CD1c-positive myeloid dendritic cell (primary cell): ENCODE results near the gene CLPSL1.

Source experiments
- DNase-seq: peaks from one replicate; pipeline ENCODE4 v3.0.0-alpha.2; 2016; ENCODE audit errors: extremely low spot score

CLPSL1 gene

DNA sequence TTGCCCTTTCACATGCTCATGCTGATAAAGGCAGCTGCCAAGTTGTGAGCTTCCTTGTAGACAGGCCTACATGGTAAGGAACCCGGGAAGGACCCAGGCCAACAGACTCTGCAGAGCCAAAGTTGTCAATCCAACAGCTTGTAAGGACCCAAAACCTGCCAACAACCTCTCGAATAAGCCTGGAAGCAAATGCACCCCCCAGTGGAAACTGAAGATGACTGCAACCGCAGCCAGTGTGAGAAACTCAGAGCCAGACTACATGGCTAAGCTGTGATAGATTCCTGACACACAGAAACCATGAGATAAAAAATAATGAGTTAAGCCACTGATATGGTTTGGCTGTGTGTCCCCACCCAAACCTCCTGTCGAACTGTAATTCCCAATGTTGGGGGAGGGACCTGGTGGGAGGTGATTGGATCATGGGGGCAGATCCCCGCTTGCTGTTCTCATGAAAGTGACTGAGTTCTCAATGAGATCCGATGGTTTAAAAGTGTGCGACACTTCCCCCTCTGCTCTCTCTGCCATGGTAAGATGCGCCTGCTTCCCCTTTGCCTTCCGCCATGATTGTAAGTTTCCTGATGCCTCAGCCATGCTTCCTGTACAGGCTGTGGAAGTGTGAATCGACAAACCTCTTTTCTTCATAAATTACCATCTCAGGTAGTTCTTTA lies 23.2 kb upstream of the CLPSL1 start:
- DNase-seq: no peak

DNA sequence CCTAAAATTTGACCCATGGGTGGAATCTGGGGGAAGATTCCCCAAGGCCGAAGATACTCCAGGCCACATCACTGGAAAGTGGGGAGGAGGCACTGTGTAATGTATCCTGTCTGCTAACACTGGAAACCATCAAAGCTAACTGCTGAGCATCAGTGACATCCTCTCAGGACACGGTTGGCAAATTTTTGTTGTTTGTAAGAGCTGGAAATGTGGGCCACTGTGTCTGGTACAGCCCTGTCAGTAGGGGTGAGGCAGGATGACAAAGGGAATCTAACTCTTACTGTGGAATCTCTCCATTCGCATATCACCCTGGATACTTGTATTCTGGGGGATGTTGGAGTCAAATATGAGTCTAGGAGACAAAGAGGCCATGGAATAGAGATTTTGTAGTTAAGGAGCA lies 21.4 kb upstream of the CLPSL1 start:
- no peak for DNase-seq

DNA sequence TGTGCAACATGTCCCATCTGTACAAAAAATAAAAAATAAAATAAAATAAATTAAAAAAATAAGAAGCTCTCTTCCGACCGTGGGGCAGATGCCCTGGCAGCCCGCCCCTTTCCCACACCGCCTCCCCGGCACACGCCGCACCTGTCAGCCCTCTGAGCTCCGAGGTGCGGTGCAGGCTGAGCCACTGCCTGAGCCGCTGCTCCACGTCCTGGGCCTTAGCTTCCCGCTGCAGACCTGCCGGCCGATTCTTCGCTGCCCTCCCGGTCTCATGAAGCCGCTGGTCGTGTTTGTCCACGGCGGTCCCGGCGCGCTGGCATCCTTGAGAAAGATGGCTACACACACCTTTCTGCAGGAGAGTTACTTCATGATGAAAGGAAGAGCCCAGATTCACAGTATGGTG lies 15.1 kb upstream of the CLPSL1 start:
- DNase-seq: no peak

DNA sequence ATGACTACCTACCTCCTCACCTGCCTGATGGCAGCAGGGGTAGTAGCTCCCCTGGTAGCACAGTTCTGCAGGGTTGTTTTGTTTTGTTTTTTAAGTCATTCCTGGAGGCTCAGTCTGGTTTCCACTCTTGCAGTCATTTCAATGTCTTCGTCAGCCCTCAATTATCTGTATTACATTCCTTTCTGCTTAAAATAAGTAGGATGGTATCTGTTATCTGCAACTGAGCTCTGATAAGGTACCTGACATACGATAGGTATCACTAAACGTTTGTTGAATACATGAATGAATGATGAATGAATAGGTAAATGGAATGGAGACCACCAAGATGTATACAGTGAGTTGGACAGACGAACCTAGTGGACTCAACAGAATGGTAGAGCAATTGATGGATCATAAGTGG lies 11.6 kb upstream of the CLPSL1 start:
- DNase-seq: no peak

DNA sequence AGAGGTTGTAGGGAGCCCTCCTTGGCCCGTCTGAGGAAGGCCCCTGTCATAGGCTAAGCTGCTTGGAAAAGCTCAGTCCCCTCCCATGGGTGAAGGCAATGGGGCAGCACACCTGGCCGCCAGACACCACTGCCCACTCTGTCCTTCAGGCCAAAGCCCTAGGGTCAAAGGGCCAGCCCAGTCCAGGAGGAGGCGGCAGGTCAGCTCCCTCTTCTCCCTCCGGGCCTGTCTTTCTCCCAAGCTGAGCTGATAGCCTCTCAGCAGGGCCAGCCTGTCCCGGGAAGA lies 9.5 kb upstream of the CLPSL1 start:
- DNase-seq: no peak

DNA sequence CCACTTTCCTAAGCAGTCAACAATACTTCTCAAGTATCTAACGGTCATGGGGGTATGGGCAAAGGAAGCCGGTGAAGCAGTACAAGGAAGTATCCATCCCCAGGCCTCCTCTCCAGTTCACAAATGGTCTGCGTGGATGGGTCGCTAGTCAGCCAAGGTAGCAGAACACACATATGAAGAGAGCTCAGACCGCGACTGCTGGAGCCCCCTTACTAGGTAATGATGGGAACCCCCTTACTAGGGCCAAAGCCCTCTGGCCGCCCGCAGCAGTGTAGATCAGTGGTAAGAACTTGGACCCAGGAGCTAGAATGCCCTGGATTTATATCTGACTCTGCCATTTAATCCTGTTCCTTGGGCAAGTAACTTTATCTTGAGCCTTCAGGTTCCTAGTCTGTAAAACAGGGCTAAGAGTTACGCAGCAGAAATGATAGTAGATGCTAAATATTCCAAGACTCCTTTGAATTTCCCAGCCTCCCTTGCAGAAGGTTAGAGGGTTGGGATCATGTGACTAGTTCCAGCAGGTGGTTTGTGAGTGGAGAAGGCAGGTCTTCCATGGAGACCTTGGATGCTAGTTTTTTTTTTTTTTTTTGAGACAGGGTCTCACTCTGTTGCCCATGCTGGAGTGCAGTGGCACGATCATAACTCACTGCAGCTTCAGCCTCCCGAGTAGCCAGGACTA lies 6.6 kb upstream of the CLPSL1 start:
- DNase-seq: no peak

DNA sequence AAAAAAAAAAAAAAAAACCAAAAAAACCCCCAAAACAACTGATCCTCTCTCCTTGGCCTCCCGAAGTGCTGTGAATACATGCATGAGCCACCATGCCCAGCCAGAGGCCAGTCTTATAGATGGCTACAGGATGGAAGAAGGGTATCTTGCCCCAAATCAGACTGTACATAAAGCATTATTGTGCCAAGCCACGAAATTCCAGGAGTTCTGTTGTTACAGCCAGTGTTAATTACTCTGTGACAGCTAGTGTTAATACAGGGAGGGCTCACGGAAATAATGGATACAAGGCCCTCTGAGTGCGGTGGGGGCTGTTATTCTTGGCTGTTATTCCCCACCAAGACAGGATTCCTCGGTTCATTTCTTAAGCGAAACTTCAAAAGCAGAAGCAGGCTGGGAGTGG lies 5.8 kb upstream of the CLPSL1 start:
- no peak for DNase-seq

DNA sequence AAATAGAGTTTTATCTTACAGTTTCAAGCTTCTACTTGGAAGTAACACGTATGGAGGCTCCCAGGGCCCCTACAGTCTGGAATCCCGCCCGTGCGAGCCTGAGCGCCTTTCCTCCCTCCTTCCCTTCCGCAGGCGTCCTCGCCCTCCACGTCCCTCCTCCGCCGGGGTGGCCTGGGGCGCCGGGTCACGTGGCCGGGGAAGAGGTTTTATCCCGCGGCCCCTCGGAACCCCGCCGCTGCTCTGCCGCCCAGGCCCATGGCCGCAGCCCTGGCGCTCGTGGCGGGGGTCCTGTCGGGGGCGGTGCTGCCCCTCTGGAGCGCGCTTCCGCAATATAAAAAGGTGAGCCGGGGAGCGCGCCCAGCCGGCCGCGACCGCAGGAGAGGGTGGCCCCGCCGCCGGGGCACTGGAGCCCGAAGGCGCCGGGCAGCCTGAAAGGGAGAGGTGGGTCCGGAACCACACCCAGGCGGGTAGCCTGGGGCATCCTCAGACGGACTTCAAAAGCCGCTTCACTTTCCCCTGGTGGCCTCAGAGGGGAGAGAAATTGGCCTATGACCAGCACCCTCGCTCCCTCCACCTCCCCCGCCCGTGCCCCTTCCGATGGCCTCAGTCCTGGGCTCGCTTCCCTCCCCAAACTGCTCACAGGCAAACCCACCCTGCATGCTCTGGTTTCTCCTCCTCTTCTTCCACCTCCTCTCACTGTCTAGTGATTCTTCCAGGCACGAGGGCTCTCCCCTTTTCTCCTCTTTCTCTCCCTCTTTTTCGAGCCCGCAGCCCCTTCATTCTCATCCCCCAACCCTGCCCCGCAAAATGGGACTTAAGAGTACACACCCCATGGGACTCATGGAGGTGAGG lies 4.2 kb upstream of the CLPSL1 start, which contains the start of gene CLPSL2:
TSS of gene CLPSL2 (plus strand) at position 235 of the 852 bp plus-strand sequence. CDS start at position 256, 21 bp downstream.
- no peak for DNase-seq

DNA sequence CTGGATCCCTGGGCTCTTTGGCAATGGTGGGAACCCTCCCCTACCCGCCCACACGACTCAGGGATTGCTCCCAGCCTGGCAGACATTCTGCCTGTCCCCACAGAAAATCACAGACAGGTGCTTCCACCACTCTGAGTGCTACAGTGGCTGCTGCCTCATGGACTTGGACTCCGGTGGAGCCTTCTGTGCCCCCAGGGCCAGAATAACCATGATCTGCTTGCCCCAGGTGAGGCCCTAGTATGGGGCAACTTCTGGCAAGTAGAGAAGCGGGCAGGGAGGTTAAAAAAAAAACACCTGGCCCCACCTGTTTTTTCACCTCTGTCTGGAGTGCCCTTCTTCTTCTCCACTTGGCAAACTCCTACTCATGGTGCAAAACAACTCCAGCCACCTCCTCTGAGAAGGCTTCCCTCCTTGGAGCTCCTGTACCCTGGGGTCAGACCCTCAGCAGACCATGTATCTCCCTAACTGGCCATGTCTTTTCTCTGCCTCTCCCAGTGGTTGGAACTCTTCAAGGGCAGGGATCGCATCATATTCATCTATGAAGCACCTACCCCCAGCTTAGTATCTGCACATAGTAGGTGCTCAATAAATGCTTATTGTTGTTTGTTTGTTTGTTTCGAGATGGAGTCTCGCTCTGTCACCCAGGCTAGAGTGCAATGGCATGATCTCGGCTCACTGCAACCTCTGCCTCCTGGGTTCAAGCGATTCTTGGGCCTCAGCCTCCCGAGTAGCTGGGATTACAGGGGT lies 3.3 kb upstream of the CLPSL1 start:
- DNase-seq: no peak

DNA sequence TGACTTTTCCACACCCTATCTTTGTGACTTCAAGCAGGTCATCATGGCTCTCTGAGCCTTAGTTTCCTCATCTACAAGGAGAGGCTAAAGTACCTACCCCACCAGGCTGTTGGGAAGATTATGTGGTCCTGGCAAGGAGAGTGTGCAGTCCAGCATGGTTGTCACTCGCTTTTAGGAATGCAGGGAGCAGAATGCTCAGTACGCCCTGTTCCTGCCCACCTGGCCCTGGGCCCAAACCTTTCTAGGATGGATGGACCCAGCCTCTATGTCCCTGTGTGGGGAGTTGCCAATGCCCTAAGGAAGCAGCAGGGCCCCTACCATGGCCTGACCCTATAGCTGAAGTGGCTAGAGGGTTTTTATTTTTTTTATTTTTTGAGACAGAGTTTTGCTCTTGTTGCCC lies 2.4 kb upstream of the CLPSL1 start:
- no peak for DNase-seq

DNA sequence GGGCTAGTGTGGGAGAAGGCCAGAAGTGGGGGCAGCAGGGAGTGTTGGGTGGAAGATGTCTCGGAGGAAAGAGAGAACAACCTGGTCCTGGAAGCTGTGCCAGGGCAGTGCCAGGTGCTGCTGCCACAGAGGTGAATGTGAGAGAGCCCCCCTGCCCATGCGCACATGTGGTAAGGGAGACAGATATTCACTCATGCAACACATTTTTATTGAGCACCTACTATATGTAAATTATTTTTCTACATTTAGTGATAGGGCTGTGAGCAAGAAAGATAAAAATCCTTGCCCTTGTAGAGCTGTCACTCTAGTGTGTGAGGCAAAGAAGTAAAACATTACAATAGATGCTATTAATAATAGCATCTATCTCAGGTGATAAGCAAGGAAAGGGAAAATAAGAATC lies 471 bp downstream of the CLPSL1 start:
- no peak for DNase-seq

DNA sequence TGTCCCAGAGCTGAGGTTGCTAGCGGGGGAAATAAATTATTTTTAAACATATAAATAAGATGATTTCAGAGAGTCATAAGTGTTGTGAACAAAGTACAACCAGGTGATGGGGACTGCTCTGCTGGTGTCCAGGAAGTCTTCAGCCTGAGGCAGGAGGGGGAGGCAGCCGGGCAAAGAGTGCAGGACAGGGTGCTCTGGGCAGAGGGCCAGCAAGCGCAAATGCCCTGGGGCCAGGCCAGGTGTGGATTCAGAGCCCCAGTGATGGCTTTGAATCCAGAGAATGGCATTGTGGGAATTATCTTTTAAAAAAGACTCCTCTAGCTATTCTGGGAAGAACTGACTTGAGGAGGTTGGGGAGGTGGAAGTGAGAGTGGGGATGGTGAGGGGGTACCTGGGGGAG lies 1.6 kb downstream of the CLPSL1 start:
- no peak for DNase-seq

DNA sequence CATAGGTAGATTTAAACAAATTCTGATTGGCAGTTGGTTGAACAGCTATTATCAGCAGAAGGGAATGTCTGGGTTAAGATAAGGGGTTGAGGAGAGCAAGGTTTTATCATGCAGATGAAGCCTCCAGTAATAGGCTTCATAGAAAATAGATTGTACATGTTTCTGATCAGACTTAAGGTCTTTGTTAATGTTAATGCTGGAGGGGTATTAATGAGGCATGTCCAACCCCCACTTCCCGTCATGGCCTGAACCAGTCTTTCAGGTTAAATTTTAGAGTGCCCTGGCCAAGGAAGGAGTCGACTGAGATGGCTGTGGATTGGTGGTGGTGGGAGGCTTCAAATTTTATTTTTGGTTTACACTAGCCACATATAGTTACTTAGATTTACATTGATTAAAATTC lies 3.4 kb downstream of the CLPSL1 start:
- DNase-seq: no peak

DNA sequence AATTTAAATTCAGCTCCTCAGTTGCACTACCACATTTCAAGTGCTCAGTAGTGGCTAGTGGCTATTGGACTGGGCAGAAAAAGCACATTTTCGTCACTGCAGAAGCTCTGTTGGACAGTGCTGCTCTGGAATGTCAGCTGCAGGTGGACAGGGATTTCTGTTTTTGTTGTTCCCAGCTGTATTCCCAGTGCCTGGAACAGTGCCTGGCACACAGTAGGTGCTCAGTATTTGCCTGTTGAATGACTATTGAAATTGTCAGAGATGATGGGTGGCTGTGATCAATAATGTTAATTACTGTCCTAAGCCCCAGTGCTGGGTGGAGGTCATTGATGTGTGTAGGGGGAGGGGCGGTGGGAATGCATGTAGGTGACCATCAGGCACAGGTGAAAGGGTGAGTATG lies 5.5 kb downstream of the CLPSL1 start:
- DNase-seq: no peak

DNA sequence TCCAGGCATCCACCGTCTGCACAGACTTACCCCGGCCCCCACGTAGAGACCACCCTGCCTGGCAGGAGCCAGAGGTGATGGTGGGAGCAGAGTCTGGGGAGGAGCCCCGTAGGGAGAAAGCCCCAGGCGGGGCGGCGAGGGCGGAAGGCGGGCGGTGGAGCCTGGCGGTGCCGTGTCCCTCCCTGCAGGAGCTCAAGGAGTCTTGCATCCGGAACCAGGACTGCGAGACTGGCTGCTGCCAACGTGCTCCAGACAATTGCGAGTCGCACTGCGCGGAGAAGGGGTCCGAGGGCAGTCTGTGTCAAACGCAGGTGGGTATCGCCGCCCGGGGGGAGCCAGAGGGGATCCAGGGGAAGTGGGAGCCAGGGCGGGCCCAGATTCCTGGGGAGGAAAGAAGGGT lies 6.0 kb downstream of the CLPSL1 start:
- DNase-seq: no peak

DNA sequence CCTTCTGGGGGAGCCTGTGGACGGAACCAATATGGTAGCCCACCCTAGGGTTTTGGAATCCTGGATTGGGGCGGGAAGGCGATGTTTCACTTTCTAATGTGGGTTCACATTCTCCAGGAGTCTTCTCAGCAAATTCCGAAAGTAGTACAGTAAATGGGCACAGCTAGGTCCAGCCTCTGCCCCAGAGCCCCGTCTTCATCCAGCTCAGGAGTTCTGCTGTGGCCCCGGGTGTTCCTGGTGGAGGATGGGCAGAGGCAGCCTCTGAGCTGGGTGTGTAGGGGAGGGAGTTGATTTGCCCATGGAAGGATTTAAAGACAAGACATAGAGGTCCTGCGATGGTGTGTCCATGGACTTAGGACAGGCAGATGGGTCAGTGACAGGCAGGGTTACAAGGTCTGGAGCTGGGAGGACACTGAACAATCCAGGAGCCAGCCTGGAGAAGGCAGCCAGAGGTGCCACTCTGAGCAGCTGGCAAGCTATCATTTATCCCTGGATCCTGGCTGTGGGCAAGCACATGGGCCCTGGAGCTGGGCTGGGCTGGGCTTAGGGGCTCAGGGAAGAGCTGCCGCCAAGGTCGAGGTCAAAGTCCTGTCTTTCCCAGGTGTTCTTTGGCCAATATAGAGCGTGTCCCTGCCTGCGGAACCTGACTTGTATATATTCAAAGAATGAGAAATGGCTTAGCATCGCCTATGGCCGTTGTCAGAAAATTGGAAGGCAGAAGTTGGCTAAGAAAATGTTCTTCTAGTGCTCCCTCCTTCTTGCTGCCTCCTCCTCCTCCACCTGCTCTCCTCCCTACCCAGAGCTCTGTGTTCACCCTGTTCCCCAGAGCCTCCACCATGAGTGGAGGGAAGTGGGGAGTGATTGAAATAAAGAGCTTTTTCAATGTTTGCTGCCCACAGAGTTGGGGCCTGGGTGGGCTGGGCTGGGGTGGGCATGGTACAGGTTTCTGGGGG lies 6.7 kb downstream of the CLPSL1 start:
- DNase-seq: no peak

DNA sequence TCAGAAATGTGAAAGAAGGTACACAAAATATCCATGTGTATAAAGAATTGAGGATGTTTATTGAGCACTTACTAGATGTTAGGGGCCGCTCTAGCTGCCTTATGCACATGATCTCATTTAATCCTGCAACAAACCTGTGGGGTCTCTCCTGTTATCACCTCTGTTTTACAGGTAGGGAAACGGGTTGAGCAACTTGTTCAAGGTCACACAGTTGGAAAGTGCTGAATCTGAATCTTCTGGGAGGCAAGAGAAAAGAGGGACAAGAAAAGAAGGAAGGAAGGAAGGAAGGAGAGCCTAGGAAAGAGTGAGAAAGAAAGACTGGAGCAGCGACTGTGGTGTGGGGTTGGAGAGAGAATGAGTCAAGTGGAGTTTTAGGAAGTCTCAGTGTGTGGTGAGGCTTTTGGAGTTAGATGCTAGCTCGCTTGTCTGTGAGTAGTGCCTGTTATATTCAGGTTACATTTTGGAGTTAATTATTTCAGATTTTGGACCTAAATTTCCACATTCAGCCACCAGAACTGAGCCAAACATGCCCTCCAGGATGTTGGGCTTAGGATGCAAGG lies 7.7 kb downstream of the CLPSL1 start:
- no peak for DNase-seq

DNA sequence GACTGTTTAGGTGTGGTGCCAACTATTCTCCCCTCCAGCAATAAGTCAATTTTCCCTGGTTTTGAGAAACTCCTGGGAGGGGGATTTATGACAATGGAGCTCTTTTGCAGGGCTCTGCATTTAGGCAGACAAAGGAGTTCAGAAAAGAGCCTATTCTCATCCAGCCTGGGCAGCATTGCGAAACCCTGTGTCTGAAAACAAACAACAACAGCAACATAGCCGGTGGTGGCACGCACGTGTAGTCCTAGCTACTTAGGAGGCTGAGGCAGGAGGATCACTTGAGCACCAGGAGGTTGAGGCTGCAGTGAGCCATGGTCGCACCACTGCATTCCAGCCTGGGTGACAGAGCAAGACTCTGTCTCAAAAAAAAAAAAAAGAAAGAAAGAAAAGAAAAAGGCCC lies 9.9 kb downstream of the CLPSL1 start:
- DNase-seq: no peak

DNA sequence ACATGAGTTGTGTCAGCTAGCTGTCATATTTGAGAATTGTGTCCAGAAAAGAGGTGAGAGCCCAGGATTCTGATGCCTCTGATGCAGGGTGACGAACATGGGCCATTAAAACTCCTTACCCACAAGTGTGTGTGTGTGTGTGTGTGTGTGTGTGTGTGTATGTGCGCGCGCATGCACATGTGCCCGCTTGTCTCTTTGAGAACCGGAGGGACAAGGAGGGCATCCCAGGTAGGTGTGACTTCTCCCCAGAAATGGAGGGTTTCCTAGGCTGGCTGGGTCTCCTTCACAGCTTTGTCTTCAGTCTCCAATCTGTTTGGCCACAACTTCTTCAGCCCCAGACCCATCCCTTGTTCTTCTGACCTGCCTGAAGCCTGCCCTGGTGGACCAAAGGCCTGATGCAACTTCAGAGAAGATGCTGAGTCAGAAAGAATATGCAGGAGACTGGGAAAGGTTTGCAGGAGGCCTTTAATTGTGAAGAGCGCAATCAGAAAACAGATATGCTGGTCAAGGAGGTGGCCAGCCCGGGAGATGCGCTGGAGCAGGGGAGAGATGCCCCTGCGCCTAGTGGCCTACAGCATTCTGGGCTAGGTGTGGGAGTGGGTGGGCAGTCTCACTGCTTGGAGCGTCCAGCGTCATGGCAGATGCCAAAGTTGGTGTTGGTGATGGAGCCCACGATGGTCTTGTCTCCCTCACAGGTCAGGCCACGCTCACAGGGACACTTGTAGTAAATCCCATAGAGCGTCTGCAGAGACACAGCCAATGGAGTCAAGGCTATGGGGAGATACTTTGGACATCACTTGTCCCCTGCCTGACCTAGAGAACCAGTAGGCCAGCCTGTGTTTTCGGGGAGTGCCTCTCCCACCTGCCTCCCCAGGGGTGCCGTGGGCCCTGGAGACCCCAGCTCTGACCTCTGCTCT lies 14.0 kb downstream of the CLPSL1 start:
- DNase-seq: no peak
